SK-N-SH (cell line): ENCODE data around the gene CCDC149. TPM values are rescaled to one million over a fixed set of nuclear protein-coding genes. Genes with fewer than 3 reads are reported as not detected.

Experiments used
- CTCF ChIA-PET: fragments of 300-600, 350-600 bp; formaldehyde crosslinking; extraction: SDS; loops from one replicate; lab custom pipeline; 2021; lab: Yijun Ruan, JAX
- POLR2A ChIA-PET: fragments of 350-600 bp; sonication (Branson Sonifier 250); formaldehyde crosslinking; extraction: SDS; loops from one replicate; lab custom pipeline; 2020; ENCODE audit warnings: antibody characterized with exemption, inconsistent platforms; lab: Yijun Ruan, JAX
- DNase-seq: peaks from one replicate; pipeline ENCODE4 v3.0.0; 2012
- H2AFZ ChIP-seq: fragments of 200-600 bp; sonication (generic); 2 replicates; pipeline ENCODE4 v1.8.1; 2016; ENCODE audit warnings: antibody characterized with exemption, mild to moderate bottlenecking, low read depth
- H3F3A ChIP-seq: fragments of 200-600 bp; sonication (generic); replicated peaks from 2 replicates; pipeline ENCODE3; 2016; ENCODE audit warnings: antibody characterized with exemption, mild to moderate bottlenecking; ENCODE audit not compliant: insufficient read depth
- H3K27ac ChIP-seq, 2 experiments: fragments of 200-500 bp in 1 of 2; fragments of 200-600 bp in 1 of 2; sonication (Bioruptor generic) in 1 of 2; sonication (generic), shearing (Covaris generic) in 1 of 2; 2 replicates each; pipeline versions ENCODE4 v1.5.1 to v1.6.1; 2014 to 2016; ENCODE audit warnings: low read depth in 2 of 2, inconsistent platforms in 1 of 2, low read length in 1 of 2, mild to moderate bottlenecking in 1 of 2, mixed read lengths in 1 of 2
- H3K27me3 ChIP-seq: fragments of 200-600 bp; sonication (generic), shearing (Covaris generic); 2 replicates; pipeline ENCODE4 v1.6.1; 2016; ENCODE audit warnings: mixed run types; ENCODE audit not compliant: insufficient read depth
- H3K36me3 ChIP-seq, 2 experiments: fragments of 200-500 bp in 1 of 2; fragments of 200-600 bp in 1 of 2; sonication (Bioruptor generic) in 1 of 2; sonication (generic) in 1 of 2; replicated peaks in 1 of 2; 2 replicates each; pipeline versions ENCODE3 to v1.5.1; 2014 to 2016; ENCODE audit warnings: low read length in 1 of 2, mild to moderate bottlenecking in 1 of 2; ENCODE audit not compliant: insufficient read depth in 2 of 2, control insufficient read depth in 1 of 2
- H3K4me1 ChIP-seq, 2 experiments: fragments of 200-500 bp in 1 of 2; fragments of 200-600 bp in 1 of 2; sonication (Bioruptor generic) in 1 of 2; sonication (generic), shearing (Covaris generic) in 1 of 2; 2 replicates each; pipeline versions ENCODE4 v1.5.1 to v1.6.1; 2014 to 2016; ENCODE audit warnings: low read depth in 1 of 2, low read length in 1 of 2, mixed run types in 1 of 2; ENCODE audit not compliant: insufficient read depth in 2 of 2, control insufficient read depth in 1 of 2
- H3K4me2 ChIP-seq: fragments of 200-600 bp; sonication (generic), shearing (Covaris generic); 2 replicates; pipeline ENCODE4 v1.6.1; 2017; ENCODE audit warnings: mixed run types
- H3K4me3 ChIP-seq, 2 experiments: fragments of 200-500 bp in 1 of 2; fragments of 200-600 bp in 1 of 2; sonication (Bioruptor generic) in 1 of 2; sonication (generic), shearing (Covaris generic) in 1 of 2; 2 replicates each; pipeline versions ENCODE4 v1.5.1 to v1.8.1; 2014 to 2016; ENCODE audit warnings: low read depth in 2 of 2, inconsistent platforms in 1 of 2, low read length in 1 of 2, mild to moderate bottlenecking in 1 of 2, mixed read lengths in 1 of 2, moderate library complexity in 1 of 2
- H3K79me2 ChIP-seq: fragments of 200-600 bp; sonication (generic); 2 replicates; pipeline ENCODE4 v1.8.1; 2017; ENCODE audit warnings: mild to moderate bottlenecking; ENCODE audit not compliant: insufficient read depth
- H3K9ac ChIP-seq: fragments of 200-600 bp; sonication (generic); 2 replicates; pipeline ENCODE4 v1.6.1; 2017; ENCODE audit warnings: mixed run types
- H3K9me2 ChIP-seq: fragments of 200-600 bp; sonication (generic); 2 replicates; pipeline ENCODE4 v1.6.1; 2017; ENCODE audit warnings: mixed run types
- H3K9me3 ChIP-seq: fragments of 200-600 bp; sonication (generic); 2 replicates; pipeline ENCODE4 v1.6.1; 2017; ENCODE audit warnings: mixed run types, mild to moderate bottlenecking, moderate library complexity
- H4K20me1 ChIP-seq: fragments of 200-600 bp; sonication (generic); 2 replicates; pipeline ENCODE4 v1.6.1; 2017; ENCODE audit warnings: mild to moderate bottlenecking, mixed run types; ENCODE audit not compliant: insufficient read depth
- CHD2 ChIP-seq: fragments of 150-350 bp; IDR thresholded peaks from 2 replicates; pipeline ENCODE4 v1.6.1; 2018; ENCODE audit warnings: low read length; ENCODE audit not compliant: partially characterized antibody
- ELF1 ChIP-seq: IDR thresholded peaks from 2 replicates; pipeline ENCODE4 v1.4.0; 2012
- EZH2phosphoT487 ChIP-seq: fragments of 200-600 bp; sonication (generic); IDR thresholded peaks from 2 replicates; pipeline ENCODE4 v1.6.1; 2017; ENCODE audit warnings: low read depth, mixed run types, mild to moderate bottlenecking, antibody characterized with exemption, moderate library complexity, borderline replicate concordance
- FOSL2 ChIP-seq: IDR thresholded peaks from 2 replicates; pipeline ENCODE4 v1.4.0; 2012; ENCODE audit warnings: low read depth, mild to moderate bottlenecking, moderate library complexity, borderline replicate concordance
- FOXJ3 ChIP-seq: sonication (generic); formaldehyde crosslinking; IDR thresholded peaks from 2 replicates; pipeline ENCODE4 v1.5.1; 2020; ENCODE audit warnings: mild to moderate bottlenecking, missing genetic modification reagents
- FOXM1 ChIP-seq: IDR thresholded peaks from 2 replicates; pipeline ENCODE4 v1.4.0; 2012; ENCODE audit warnings: low read depth, mild to moderate bottlenecking
- JUND ChIP-seq: IDR thresholded peaks from 2 replicates; pipeline ENCODE4 v1.4.0; 2012
- MEF2A ChIP-seq: IDR thresholded peaks from 2 replicates; pipeline ENCODE4 v1.4.0; 2012; ENCODE audit warnings: low read depth, borderline replicate concordance
- MXI1 ChIP-seq: IDR thresholded peaks from 2 replicates; pipeline ENCODE4 v1.6.1; 2012; ENCODE audit warnings: mild to moderate bottlenecking, low read depth, low read length, improper control_type of control experiment
- NFIC ChIP-seq: IDR thresholded peaks from 2 replicates; pipeline ENCODE4 v1.4.0; 2012; ENCODE audit warnings: borderline replicate concordance
- NRF1 ChIP-seq: IDR thresholded peaks from 2 replicates; pipeline ENCODE4 v1.6.1; 2012; ENCODE audit warnings: low read depth, mild to moderate bottlenecking, low read length
- POLR2AphosphoS5 ChIP-seq: IDR thresholded peaks from 2 replicates; pipeline ENCODE4 v1.6.1; 2012; ENCODE audit warnings: low read depth, low read length
- RCOR1 ChIP-seq: fragments of 150-350 bp; IDR thresholded peaks from 2 replicates; pipeline ENCODE4 v1.6.1; 2017; ENCODE audit warnings: antibody characterized with exemption, low read length
- SMC3 ChIP-seq: IDR thresholded peaks from 2 replicates; pipeline ENCODE4 v1.6.1; 2012; ENCODE audit warnings: low read depth, low read length, improper control_type of control experiment
- TCF12 ChIP-seq: IDR thresholded peaks from 2 replicates; pipeline ENCODE4 v1.4.0; 2012
- USF2 ChIP-seq: fragments of 150-350 bp; IDR thresholded peaks from 2 replicates; pipeline ENCODE4 v1.6.1; 2017; ENCODE audit warnings: antibody characterized with exemption, low read length, low read depth, borderline replicate concordance
- YY1 ChIP-seq: IDR thresholded peaks from 2 replicates; pipeline ENCODE4 v1.4.0; 2012; ENCODE audit warnings: low read depth, mild to moderate bottlenecking
- WGBS: methylation state at CpG from one replicate; pipeline ENCODE4 v1.1.6; 2017; ENCODE audit warnings: low lambda C conversion rate; 5-methylcytosine and 5-hydroxymethylcytosine counted together
- polyA plus RNA-seq, 3 experiments: library from polyadenylated mRNA; depleted of rRNA; stranded (reverse); fragments of >200 nt; gene quantifications; 2 replicates each; pipeline ENCODE4 v1.2.3, GENCODE V29; 2012
- TF ChIP-seq, protein P1 (sequence below): IDR thresholded peaks from 2 replicates; pipeline ENCODE4; 2012
- TF ChIP-seq, protein P2 (sequence below): IDR thresholded peaks from 2 replicates; pipeline ENCODE4 v1.4.0; 2012; ENCODE audit warnings: low read depth, borderline replicate concordance

CCDC149 gene
- polyA plus RNA-seq, 1 of the 3 experiments (the other 2 are of a cell fraction): 5.5 TPM

DNA sequence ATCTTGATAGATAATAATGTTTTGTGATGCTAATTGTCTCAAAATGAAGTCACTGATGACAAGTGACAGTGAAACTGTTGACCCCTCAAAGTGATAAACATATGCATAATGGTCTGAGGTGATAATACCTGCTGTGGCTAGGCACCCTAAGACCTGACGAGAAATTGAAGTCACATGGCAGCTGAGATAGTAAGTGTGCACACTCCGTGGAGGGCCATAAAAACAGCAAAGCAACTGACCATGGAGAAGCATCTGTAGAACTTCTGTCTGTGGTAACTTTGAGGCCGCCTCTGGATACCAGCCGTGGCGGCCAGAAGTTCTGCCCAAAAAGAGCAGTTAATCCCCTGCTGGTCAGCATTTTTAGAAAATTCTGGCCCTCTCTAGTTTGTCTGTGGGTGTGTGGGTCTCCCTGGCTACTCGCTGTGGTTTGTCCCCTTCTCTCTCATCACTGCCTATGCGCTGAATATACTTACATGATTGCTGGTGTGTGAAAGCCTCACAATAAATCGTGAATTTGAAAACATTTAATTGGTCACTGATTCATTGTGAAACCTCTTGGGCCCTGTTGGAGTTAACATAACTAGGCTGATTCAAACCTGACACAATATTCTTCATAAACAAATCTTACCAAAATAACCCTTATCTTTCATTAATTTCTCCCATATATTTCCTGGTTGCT lies 50.6 kb downstream of the CCDC149 start:
- ChIA-PET CTCF (no interaction called here), POLR2A (no interaction called here)
- Histone ChIP-seq H3K27me3 (no peaks in the 10 kb centered on the region), H3K36me3 (peaks cover 0 to 15% of the 10 kb centered on the region in 2 experiments), H3K4me2 (no peak overlapping the region), H4K20me1 (no peaks in the 10 kb centered on the region)
- 90% methylated on average over 4 of the region's 8 CpGs for WGBS
- TF ChIP-seq POLR2AphosphoS5 (no peak), FOSL2 (no peak), YY1 (no peak), NRF1 (no peak), MEF2A (no peak), EZH2phosphoT487 (no peak), FOXM1 (no peak), USF2 (no peak), TCF12 (no peak), NFIC (no peak), FOXJ3 (no peak), CHD2 (no peak), ELF1 (no peak), SMC3 (no peak), RCOR1 (no peak), MXI1 (no peak), JUND (no peak)
- TF ChIP-seq, protein P1, sequence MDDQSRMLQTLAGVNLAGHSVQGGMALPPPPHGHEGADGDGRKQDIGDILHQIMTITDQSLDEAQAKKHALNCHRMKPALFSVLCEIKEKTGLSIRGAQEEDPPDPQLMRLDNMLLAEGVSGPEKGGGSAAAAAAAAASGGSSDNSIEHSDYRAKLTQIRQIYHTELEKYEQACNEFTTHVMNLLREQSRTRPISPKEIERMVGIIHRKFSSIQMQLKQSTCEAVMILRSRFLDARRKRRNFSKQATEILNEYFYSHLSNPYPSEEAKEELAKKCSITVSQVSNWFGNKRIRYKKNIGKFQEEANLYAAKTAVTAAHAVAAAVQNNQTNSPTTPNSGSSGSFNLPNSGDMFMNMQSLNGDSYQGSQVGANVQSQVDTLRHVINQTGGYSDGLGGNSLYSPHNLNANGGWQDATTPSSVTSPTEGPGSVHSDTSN: no peak
- TF ChIP-seq, protein P2, sequence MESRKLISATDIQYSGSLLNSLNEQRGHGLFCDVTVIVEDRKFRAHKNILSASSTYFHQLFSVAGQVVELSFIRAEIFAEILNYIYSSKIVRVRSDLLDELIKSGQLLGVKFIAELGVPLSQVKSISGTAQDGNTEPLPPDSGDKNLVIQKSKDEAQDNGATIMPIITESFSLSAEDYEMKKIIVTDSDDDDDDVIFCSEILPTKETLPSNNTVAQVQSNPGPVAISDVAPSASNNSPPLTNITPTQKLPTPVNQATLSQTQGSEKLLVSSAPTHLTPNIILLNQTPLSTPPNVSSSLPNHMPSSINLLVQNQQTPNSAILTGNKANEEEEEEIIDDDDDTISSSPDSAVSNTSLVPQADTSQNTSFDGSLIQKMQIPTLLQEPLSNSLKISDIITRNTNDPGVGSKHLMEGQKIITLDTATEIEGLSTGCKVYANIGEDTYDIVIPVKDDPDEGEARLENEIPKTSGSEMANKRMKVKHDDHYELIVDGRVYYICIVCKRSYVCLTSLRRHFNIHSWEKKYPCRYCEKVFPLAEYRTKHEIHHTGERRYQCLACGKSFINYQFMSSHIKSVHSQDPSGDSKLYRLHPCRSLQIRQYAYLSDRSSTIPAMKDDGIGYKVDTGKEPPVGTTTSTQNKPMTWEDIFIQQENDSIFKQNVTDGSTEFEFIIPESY: no peak
- TF ChIP-seq, all 33 proteins: peak for 0
- Histone ChIP-seq H3F3A (peaks cover 14% of the 10 kb centered on the region), H3K9me3 (peaks cover 15% of the 10 kb centered on the region; the same call in 1 of the 2 replicates), H3K9ac (no peak overlapping the region), H3K79me2 (no peaks in the 10 kb centered on the region), H3K27ac (no peak overlapping the region), H3K4me3 (no peak overlapping the region), H3K4me1 (peaks cover 2 to 13% of the 10 kb centered on the region in 2 experiments), H3K9me2 (no peaks in the 10 kb centered on the region), H2AFZ (no peak overlapping the region)
- no peak for DNase-seq
